GM12873 (cell line): ENCODE results near the gene KSR2.

ENCODE experiments used
- CTCF ChIP-seq: IDR thresholded peaks from 2 replicates; pipeline ENCODE4 v1.5.1; 2012; ENCODE audit warnings: low read depth, mild to moderate bottlenecking, moderate library complexity, low read length, control low read depth; ENCODE audit not compliant: insufficient read depth; ENCODE audit errors: missing control alignments

Gene KSR2

GRCh38 chr12:117572755-117573154, 396.0 kb downstream of the KSR2 start:
- TF ChIP-seq CTCF = no peak

GRCh38 chr12:117571321-117571720, 397.5 kb downstream of the KSR2 start:
- TF ChIP-seq CTCF = no peak

- TF ChIP-seq CTCF = no peak
These were observed 398.2 kb downstream of the KSR2 start for GRCh38 chr12:117570608-117571007.

- TF ChIP-seq CTCF = no peak
These were observed 401.1 kb downstream of the KSR2 start for GRCh38 chr12:117567644-117568216.

- TF ChIP-seq CTCF = no peak
These were observed 403.9 kb downstream of the KSR2 start for GRCh38 chr12:117564881-117565280.

GRCh38 chr12:117563706-117564105, 405.1 kb downstream of the KSR2 start:
- no peak for TF ChIP-seq CTCF

GRCh38 chr12:117563007-117563406, 405.8 kb downstream of the KSR2 start:
- TF ChIP-seq CTCF = no peak

GRCh38 chr12:117561990-117562389, 406.8 kb downstream of the KSR2 start:
- no peak for TF ChIP-seq CTCF
